SK-N-SH (cell line): ENCODE measurements around the gene REEP1. TPM values are rescaled to one million over a fixed set of nuclear protein-coding genes. Genes with fewer than 3 reads are reported as not detected.
A peak's percentile ranks its signal among the peaks of the same experiment; 100 is the strongest.
"Not testable (repeated sequence)": the region's sequence is repeated elsewhere in the genome, so short reads cannot be mapped to it uniquely, and the experiment has no call there.

Experiments used
- CTCF ChIA-PET: fragments of 300-600, 350-600 bp; formaldehyde crosslinking; extraction: SDS; loops from one replicate; lab custom pipeline; 2021; lab: Yijun Ruan, JAX
- POLR2A ChIA-PET: fragments of 350-600 bp; sonication (Branson Sonifier 250); formaldehyde crosslinking; extraction: SDS; loops from one replicate; lab custom pipeline; 2020; ENCODE audit warnings: antibody characterized with exemption, inconsistent platforms; lab: Yijun Ruan, JAX
- DNase-seq: peaks from one replicate; pipeline ENCODE4 v3.0.0; 2012
- H2AFZ ChIP-seq: fragments of 200-600 bp; sonication (generic); 2 replicates; pipeline ENCODE4 v1.8.1; 2016; ENCODE audit warnings: antibody characterized with exemption, mild to moderate bottlenecking, low read depth
- H3F3A ChIP-seq: fragments of 200-600 bp; sonication (generic); replicated peaks from 2 replicates; pipeline ENCODE3; 2016; ENCODE audit warnings: antibody characterized with exemption, mild to moderate bottlenecking; ENCODE audit not compliant: insufficient read depth
- H3K27ac ChIP-seq, 2 experiments: fragments of 200-500 bp in 1 of 2; fragments of 200-600 bp in 1 of 2; sonication (Bioruptor generic) in 1 of 2; sonication (generic), shearing (Covaris generic) in 1 of 2; 2 replicates each; pipeline versions ENCODE4 v1.5.1 to v1.6.1; 2014 to 2016; ENCODE audit warnings: low read depth in 2 of 2, inconsistent platforms in 1 of 2, low read length in 1 of 2, mild to moderate bottlenecking in 1 of 2, mixed read lengths in 1 of 2
- H3K27me3 ChIP-seq: fragments of 200-600 bp; sonication (generic), shearing (Covaris generic); 2 replicates; pipeline ENCODE4 v1.6.1; 2016; ENCODE audit warnings: mixed run types; ENCODE audit not compliant: insufficient read depth
- H3K36me3 ChIP-seq, 2 experiments: fragments of 200-500 bp in 1 of 2; fragments of 200-600 bp in 1 of 2; sonication (Bioruptor generic) in 1 of 2; sonication (generic) in 1 of 2; replicated peaks in 1 of 2; 2 replicates each; pipeline versions ENCODE3 to v1.5.1; 2014 to 2016; ENCODE audit warnings: low read length in 1 of 2, mild to moderate bottlenecking in 1 of 2; ENCODE audit not compliant: insufficient read depth in 2 of 2, control insufficient read depth in 1 of 2
- H3K4me1 ChIP-seq, 2 experiments: fragments of 200-500 bp in 1 of 2; fragments of 200-600 bp in 1 of 2; sonication (Bioruptor generic) in 1 of 2; sonication (generic), shearing (Covaris generic) in 1 of 2; 2 replicates each; pipeline versions ENCODE4 v1.5.1 to v1.6.1; 2014 to 2016; ENCODE audit warnings: low read depth in 1 of 2, low read length in 1 of 2, mixed run types in 1 of 2; ENCODE audit not compliant: insufficient read depth in 2 of 2, control insufficient read depth in 1 of 2
- H3K4me2 ChIP-seq: fragments of 200-600 bp; sonication (generic), shearing (Covaris generic); 2 replicates; pipeline ENCODE4 v1.6.1; 2017; ENCODE audit warnings: mixed run types
- H3K4me3 ChIP-seq, 2 experiments: fragments of 200-500 bp in 1 of 2; fragments of 200-600 bp in 1 of 2; sonication (Bioruptor generic) in 1 of 2; sonication (generic), shearing (Covaris generic) in 1 of 2; 2 replicates each; pipeline versions ENCODE4 v1.5.1 to v1.8.1; 2014 to 2016; ENCODE audit warnings: low read depth in 2 of 2, inconsistent platforms in 1 of 2, low read length in 1 of 2, mild to moderate bottlenecking in 1 of 2, mixed read lengths in 1 of 2, moderate library complexity in 1 of 2
- H3K79me2 ChIP-seq: fragments of 200-600 bp; sonication (generic); 2 replicates; pipeline ENCODE4 v1.8.1; 2017; ENCODE audit warnings: mild to moderate bottlenecking; ENCODE audit not compliant: insufficient read depth
- H3K9ac ChIP-seq: fragments of 200-600 bp; sonication (generic); 2 replicates; pipeline ENCODE4 v1.6.1; 2017; ENCODE audit warnings: mixed run types
- H3K9me2 ChIP-seq: fragments of 200-600 bp; sonication (generic); 2 replicates; pipeline ENCODE4 v1.6.1; 2017; ENCODE audit warnings: mixed run types
- H3K9me3 ChIP-seq: fragments of 200-600 bp; sonication (generic); 2 replicates; pipeline ENCODE4 v1.6.1; 2017; ENCODE audit warnings: mixed run types, mild to moderate bottlenecking, moderate library complexity
- H4K20me1 ChIP-seq: fragments of 200-600 bp; sonication (generic); 2 replicates; pipeline ENCODE4 v1.6.1; 2017; ENCODE audit warnings: mild to moderate bottlenecking, mixed run types; ENCODE audit not compliant: insufficient read depth
- CHD2 ChIP-seq: fragments of 150-350 bp; IDR thresholded peaks from 2 replicates; pipeline ENCODE4 v1.6.1; 2018; ENCODE audit warnings: low read length; ENCODE audit not compliant: partially characterized antibody
- CTCF ChIP-seq: fragments of 200-600 bp; sonication (generic); IDR thresholded peaks from 2 replicates; pipeline ENCODE4 v1.6.1; 2017; ENCODE audit warnings: antibody characterized with exemption, mild to moderate bottlenecking, moderate library complexity
- ELF1 ChIP-seq: IDR thresholded peaks from 2 replicates; pipeline ENCODE4 v1.4.0; 2012
- EZH2phosphoT487 ChIP-seq: fragments of 200-600 bp; sonication (generic); IDR thresholded peaks from 2 replicates; pipeline ENCODE4 v1.6.1; 2017; ENCODE audit warnings: low read depth, mixed run types, mild to moderate bottlenecking, antibody characterized with exemption, moderate library complexity, borderline replicate concordance
- FOSL2 ChIP-seq: IDR thresholded peaks from 2 replicates; pipeline ENCODE4 v1.4.0; 2012; ENCODE audit warnings: low read depth, mild to moderate bottlenecking, moderate library complexity, borderline replicate concordance
- FOXJ3 ChIP-seq: sonication (generic); formaldehyde crosslinking; IDR thresholded peaks from 2 replicates; pipeline ENCODE4 v1.5.1; 2020; ENCODE audit warnings: mild to moderate bottlenecking, missing genetic modification reagents
- FOXM1 ChIP-seq: IDR thresholded peaks from 2 replicates; pipeline ENCODE4 v1.4.0; 2012; ENCODE audit warnings: low read depth, mild to moderate bottlenecking
- GABPA ChIP-seq: IDR thresholded peaks from 2 replicates; pipeline ENCODE4 v1.4.0; 2012; ENCODE audit warnings: low read depth, mild to moderate bottlenecking
- GATA2 ChIP-seq: sonication (generic); formaldehyde crosslinking; IDR thresholded peaks from 2 replicates; pipeline ENCODE4 v1.5.0; 2020; ENCODE audit warnings: mild to moderate bottlenecking, missing genetic modification reagents
- JUND ChIP-seq: IDR thresholded peaks from 2 replicates; pipeline ENCODE4 v1.4.0; 2012
- MAX ChIP-seq: IDR thresholded peaks from 2 replicates; pipeline ENCODE4 v1.4.0; 2012; ENCODE audit warnings: low read depth
- MXI1 ChIP-seq: IDR thresholded peaks from 2 replicates; pipeline ENCODE4 v1.6.1; 2012; ENCODE audit warnings: mild to moderate bottlenecking, low read depth, low read length, improper control_type of control experiment
- NRF1 ChIP-seq: IDR thresholded peaks from 2 replicates; pipeline ENCODE4 v1.6.1; 2012; ENCODE audit warnings: low read depth, mild to moderate bottlenecking, low read length
- POLR2AphosphoS5 ChIP-seq: IDR thresholded peaks from 2 replicates; pipeline ENCODE4 v1.6.1; 2012; ENCODE audit warnings: low read depth, low read length
- RAD21 ChIP-seq: IDR thresholded peaks from 2 replicates; pipeline ENCODE4 v1.6.1; 2012; ENCODE audit warnings: mild to moderate bottlenecking, low read length
- RCOR1 ChIP-seq: fragments of 150-350 bp; IDR thresholded peaks from 2 replicates; pipeline ENCODE4 v1.6.1; 2017; ENCODE audit warnings: antibody characterized with exemption, low read length
- SIN3A ChIP-seq: IDR thresholded peaks from 2 replicates; pipeline ENCODE4 v1.6.1; 2012; ENCODE audit warnings: low read depth, mild to moderate bottlenecking, low read length, moderate library complexity, borderline replicate concordance
- TEAD4 ChIP-seq: IDR thresholded peaks from 2 replicates; pipeline ENCODE4 v1.4.0; 2012; ENCODE audit warnings: mild to moderate bottlenecking, borderline replicate concordance; ENCODE audit not compliant: insufficient read depth
- USF1 ChIP-seq: IDR thresholded peaks from 2 replicates; pipeline ENCODE4 v1.4.0; 2012; ENCODE audit warnings: low read depth, borderline replicate concordance
- YY1 ChIP-seq: IDR thresholded peaks from 2 replicates; pipeline ENCODE4 v1.4.0; 2012; ENCODE audit warnings: low read depth, mild to moderate bottlenecking
- WGBS: methylation state at CpG from one replicate; pipeline ENCODE4 v1.1.6; 2017; ENCODE audit warnings: low lambda C conversion rate; 5-methylcytosine and 5-hydroxymethylcytosine counted together
- polyA plus RNA-seq, 3 experiments: library from polyadenylated mRNA; depleted of rRNA; stranded (reverse); fragments of >200 nt; gene quantifications; 2 replicates each; pipeline ENCODE4 v1.2.3, GENCODE V29; 2012

Gene REEP1
- polyA plus RNA-seq, 1 of the 3 experiments (the other 2 are of a cell fraction) = 0.13 TPM

GRCh38 chr2:86249176-86249575, 88.2 kb downstream of the REEP1 start:
- DNase-seq = no peak
- Histone ChIP-seq H4K20me1 (no peaks in the 10 kb centered on the region), H3K9me2 (no peaks in the 10 kb centered on the region), H2AFZ (no peak overlapping the region)
- TF ChIP-seq FOSL2 = no peak
- TF ChIP-seq RAD21 = no peak
- TF ChIP-seq JUND = no peak
- no peak for TF ChIP-seq EZH2phosphoT487
- TF ChIP-seq ELF1 = no peak
- no peak for TF ChIP-seq USF1
- no peak for TF ChIP-seq FOXJ3 (CRISPR knock-in tag)
- no peak for TF ChIP-seq TEAD4
- TF ChIP-seq MAX = no peak
- TF ChIP-seq MXI1 = no peak
- TF ChIP-seq RCOR1 = no peak
- no peak for TF ChIP-seq FOXM1
- TF ChIP-seq GABPA = no peak
- TF ChIP-seq YY1 = no peak
- TF ChIP-seq NRF1 = no peak
- TF ChIP-seq SIN3A = no peak
- no peak for TF ChIP-seq POLR2AphosphoS5
- TF ChIP-seq CHD2 = no peak
- no peak for TF ChIP-seq GATA2 (CRISPR knock-in tag)
- no peak for TF ChIP-seq CTCF
- TF ChIP-seq, all 33 proteins: peak for 0
- Histone ChIP-seq H3K27ac (peak overlapping the region in 1 of 2 experiments; percentile 98; a peak in 2 of 4 replicates), H3K4me1 (peaks cover 0 to 34% of the 10 kb centered on the region in 2 experiments; a peak in 2 of 4 replicates), H3K27me3 (peaks cover 7% of the 10 kb centered on the region; the same call in 1 of the 2 replicates), H3K79me2 (no peaks in the 10 kb centered on the region), H3K9me3 (no peaks in the 10 kb centered on the region), H3K4me3 (no peak overlapping the region), H3K36me3 (no peaks in the 10 kb centered on the region), H3F3A (peaks cover 3% of the 10 kb centered on the region), H3K9ac (no peak overlapping the region), H3K4me2 (no peak overlapping the region)
- WGBS = 76% methylated on average over 6 of the region's 6 CpGs
- ChIA-PET POLR2A (interaction anchor here (1.1 to 1.7 kb wide), 2 partner anchors 26 to 37 kb away, joined by 4 read pairs; no protein-coding TSS in a partner anchor), CTCF (interaction anchor here (1.3 to 3.2 kb wide), 4 partner anchors 27 to 117 kb away, joined by 3 to 22 read pairs (median 6); no protein-coding TSS in a partner anchor)

- POLR2A ChIA-PET, DNase-seq: not testable (repeated sequence)
- CTCF ChIA-PET = interaction anchor here (1.4 kb wide), 1 partner anchor 24 kb away, joined by 5 read pairs; no protein-coding TSS in a partner anchor
Observed at GRCh38 chr2:86245222-86245621, 92.2 kb downstream of the REEP1 start.

GRCh38 chr2:86244781-86245180, 92.6 kb downstream of the REEP1 start:
- H3K9ac ChIP-seq, H3K4me3 ChIP-seq, H3K27me3 ChIP-seq, H3K9me3 ChIP-seq, H3K9me2 ChIP-seq, H3F3A ChIP-seq, H4K20me1 ChIP-seq, H2AFZ ChIP-seq, CTCF ChIA-PET, POLR2A ChIA-PET, H3K36me3 ChIP-seq, H3K27ac ChIP-seq, H3K4me2 ChIP-seq, DNase-seq, H3K79me2 ChIP-seq: not testable (repeated sequence)
- peaks cover 0 to 10% of the 10 kb centered on the region in 2 experiments; a peak in 2 of 4 replicates for H3K4me1 ChIP-seq
- 74% methylated on average over 5 of the region's 5 CpGs for WGBS

More at GRCh38 chr2:86245222-86245621, 92.2 kb downstream of the REEP1 start:
- not testable (repeated sequence) for H3K27ac ChIP-seq, H3K4me3 ChIP-seq, H2AFZ ChIP-seq, H3F3A ChIP-seq, H3K9ac ChIP-seq, H4K20me1 ChIP-seq, H3K4me2 ChIP-seq, H3K79me2 ChIP-seq, H3K9me2 ChIP-seq, H3K9me3 ChIP-seq, H3K36me3 ChIP-seq, H3K27me3 ChIP-seq
- WGBS = 87% methylated on average over 5 of the region's 5 CpGs
- H3K4me1 ChIP-seq = peaks cover 0 to 15% of the 10 kb centered on the region in 2 experiments; a peak in 2 of 4 replicates
